ENCODE measurements around the gene UGT2B10.

Gene UGT2B10

DNA sequence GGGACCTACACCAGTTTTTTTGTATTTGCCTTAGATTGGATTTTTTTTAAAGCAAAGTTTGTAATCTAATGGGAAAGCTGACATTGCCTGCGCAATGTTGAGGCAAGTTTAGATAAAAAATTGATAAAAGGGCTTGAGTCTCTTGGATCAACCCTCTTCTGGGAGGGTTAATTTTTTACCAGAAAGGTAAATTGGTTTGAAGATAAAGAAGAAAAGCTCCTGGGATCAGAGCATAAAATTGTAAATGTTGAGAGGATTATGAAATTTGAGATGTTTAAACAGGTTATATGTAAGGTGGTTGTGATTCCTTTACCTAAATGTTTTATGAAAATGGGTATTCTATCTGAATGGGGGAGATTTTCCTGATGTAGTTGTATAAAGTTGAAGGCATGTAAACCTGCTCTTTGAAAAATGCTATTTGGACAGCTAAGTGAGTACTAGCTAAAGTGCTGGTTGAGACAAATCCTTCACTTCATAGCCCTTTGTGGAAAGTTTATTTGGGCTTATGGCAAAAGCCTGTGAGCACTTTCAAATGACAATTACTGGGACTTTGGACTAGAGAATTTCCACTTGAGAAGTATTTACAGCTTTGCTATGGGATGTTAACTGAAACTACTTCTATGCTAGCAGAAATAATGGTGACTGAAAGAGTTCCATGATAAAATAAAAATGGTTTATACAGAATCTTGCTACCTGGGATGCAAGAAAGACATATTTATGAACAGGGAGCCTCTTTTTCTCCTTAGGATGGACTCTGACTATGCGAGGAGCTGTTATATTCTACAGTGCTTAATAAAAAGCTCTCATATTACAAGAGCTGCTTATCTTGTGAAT is 56.2 kb downstream of the UGT2B10 start:
- no peak for DNase-seq

DNA sequence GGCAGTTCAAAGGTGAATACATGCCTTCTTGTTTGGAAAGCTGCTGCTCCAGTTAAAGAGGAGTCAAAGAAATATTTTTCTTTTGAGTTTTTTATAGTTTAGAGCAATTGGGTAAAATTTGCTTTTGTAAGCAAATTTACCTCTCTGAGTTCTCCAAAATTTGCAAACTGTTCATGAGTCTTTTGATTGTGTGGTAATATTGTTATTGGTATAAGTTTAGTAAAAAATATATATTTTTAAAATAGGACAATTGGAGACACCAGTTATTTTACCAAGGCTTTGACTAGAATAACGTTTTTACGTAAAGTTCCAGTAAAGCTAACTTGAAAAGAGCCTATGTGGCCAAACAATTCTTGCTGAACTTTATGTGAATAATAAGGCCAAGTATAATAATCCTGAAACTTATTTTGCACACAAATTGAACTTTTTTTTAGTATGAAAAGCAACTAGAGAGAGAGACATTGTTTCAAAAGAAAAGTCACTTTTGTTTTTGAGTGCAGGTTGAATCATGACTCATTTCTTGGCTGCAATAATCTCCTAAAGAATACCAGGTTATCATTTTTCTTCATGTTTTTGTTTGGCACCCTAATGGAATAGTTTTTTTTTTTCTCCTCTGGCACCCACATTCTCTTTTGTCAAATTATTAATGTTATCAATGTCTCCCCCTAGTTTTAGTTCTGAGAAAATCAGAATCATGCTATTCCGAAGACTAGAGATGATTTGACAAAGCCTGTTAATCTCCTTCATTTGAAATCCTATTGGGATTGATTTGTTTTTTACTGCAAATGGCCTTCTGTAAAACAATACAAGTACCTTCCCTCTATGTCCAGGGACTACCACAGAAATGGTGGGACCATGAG is 57.1 kb downstream of the UGT2B10 start:
- no peak for DNase-seq

DNA sequence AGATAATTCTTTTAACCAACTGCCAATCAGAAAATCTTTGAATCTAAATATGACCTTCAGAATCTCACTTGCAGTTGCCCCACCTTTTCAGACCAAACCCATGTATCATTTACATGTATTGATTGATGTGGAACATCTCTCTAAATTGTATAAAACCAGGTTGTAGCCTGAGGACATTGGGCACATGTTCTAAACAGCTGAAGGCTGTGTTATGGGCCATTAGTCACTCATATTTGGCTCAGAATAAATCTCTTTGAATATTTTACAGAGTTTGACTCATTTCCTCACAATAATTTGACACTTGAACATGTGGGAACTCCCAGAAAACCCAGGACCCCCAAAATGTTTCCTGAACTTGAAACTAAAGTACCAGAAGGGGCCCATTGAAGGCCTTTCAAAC is 58.7 kb downstream of the UGT2B10 start:
- no peak for DNase-seq

- DNase-seq = no peak
Measured at GRCh38 chr4:68877555-68877954, 61.8 kb downstream of the UGT2B10 start.

DNA sequence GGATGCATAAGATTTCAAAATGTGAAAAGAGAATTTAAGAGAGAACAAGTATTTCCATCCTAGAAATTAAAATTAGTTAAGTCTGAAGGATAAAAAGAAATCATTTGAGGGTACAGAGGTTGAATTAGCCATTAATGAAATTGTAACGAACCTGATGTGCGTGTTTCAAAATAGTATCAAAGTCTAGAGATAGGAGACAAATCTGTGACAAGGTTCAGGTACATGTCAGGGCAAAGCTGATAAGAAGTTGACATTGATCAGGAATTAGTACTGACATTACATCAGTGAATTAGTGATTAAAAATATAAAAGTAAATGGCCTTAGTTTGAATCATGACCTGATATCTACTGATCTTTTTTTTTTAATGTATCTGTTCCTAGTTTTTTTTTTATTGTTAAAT is 62.3 kb downstream of the UGT2B10 start:
- DNase-seq = no peak
